Heart left ventricle (tissue), 16 donors: Measurements from ENCODE around the gene CNTNAP3. TPM values are rescaled to one million over a fixed set of nuclear protein-coding genes. Genes with fewer than 3 reads are reported as not detected.
"Not testable (repeated sequence)": the region's sequence is repeated elsewhere in the genome, so short reads cannot be mapped to it uniquely, and the experiment has no call there.

Source experiments
- ATAC-seq, 4 donors: fragments of 200-7000 bp; cut with Tn5 transposase; one replicate each; pipeline ENCODE4 v1.9.1; 2020 to 2022; ENCODE audit warnings: moderate library complexity in 4 of 4, mild to moderate bottlenecking in 3 of 4, moderate number of reproducible peaks in 1 of 4
- DNase-seq, 5 donors: peaks; one replicate each; pipeline ENCODE4 v3.0.0-alpha.2; 2020
- H3K27ac ChIP-seq, 12 donors: fragments of 200-600 bp; sonication (generic) in 4 of 12; one replicate each; pipeline versions ENCODE4 v1.5.0 to v1.8.0; 2016 to 2022; ENCODE audit warnings: mild to moderate bottlenecking in 2 of 12
- H3K27me3 ChIP-seq, 9 donors: fragments of 200-600 bp; sonication (generic) in 2 of 9; one replicate each; pipeline versions ENCODE4 v1.5.1 to v1.8.0; 2016 to 2022; ENCODE audit warnings: mild to moderate bottlenecking in 3 of 9
- H3K36me3 ChIP-seq, 9 donors: fragments of 200-600 bp; sonication (generic) in 2 of 9; one replicate each; pipeline versions ENCODE4 v1.5.0 to v1.8.0; 2018 to 2022; ENCODE audit warnings: mild to moderate bottlenecking in 2 of 9
- H3K4me1 ChIP-seq, 12 donors: fragments of 200-600 bp; sonication (generic) in 4 of 12; one replicate each; pipeline versions ENCODE4 v1.5.0 to v1.8.0; 2016 to 2022; ENCODE audit warnings: mild to moderate bottlenecking in 3 of 12
- H3K4me3 ChIP-seq, 12 donors: fragments of 200-600 bp; sonication (generic) in 4 of 12; one replicate each; pipeline versions ENCODE4 v1.5.0 to v1.8.0; 2017 to 2022; ENCODE audit warnings: mild to moderate bottlenecking in 9 of 12, moderate library complexity in 4 of 12
- H3K9me3 ChIP-seq, 12 donors: fragments of 200-600 bp; sonication (generic) in 4 of 12; one replicate each; pipeline versions ENCODE4 v1.5.0 to v1.8.0; 2016 to 2022; ENCODE audit warnings: mild to moderate bottlenecking in 1 of 12
- CTCF ChIP-seq, 12 donors: fragments of 200-600 bp; sonication (generic) in 4 of 12; IDR thresholded peaks; one replicate each; pipeline versions ENCODE4 v1.5.0 to v1.8.0; 2018 to 2022; ENCODE audit warnings: antibody characterized with exemption in 12 of 12, mild to moderate bottlenecking in 5 of 12
- POLR2A ChIP-seq, 2 donors: fragments of 450-650 bp; IDR thresholded peaks; one replicate each; pipeline ENCODE4 v1.6.1; 2017; ENCODE audit warnings: antibody characterized with exemption in 2 of 2, mild to moderate bottlenecking in 2 of 2, moderate library complexity in 2 of 2
- WGBS, 4 donors: extraction: QIAGEN DNeasy Blood & Tissue Kit in 2 of 4; methylation state at CpG; one replicate each; pipeline versions ENCODE4 v1.1.5 to v1.1.7; 2013 to 2018; 5-methylcytosine and 5-hydroxymethylcytosine counted together
- intact Hi-C, 10 donors: fragments of 100-400 bp; cut with DNase I; formaldehyde crosslinking; loops; one replicate each; pipeline versions ENCODE4 v1.11.1 to v1.14.2; 2022
- polyA plus RNA-seq, 2 donors: library from polyadenylated mRNA; stranded (reverse); fragments of 200-250 nt; gene quantifications; one replicate each; pipeline ENCODE4 v1.2.3, GENCODE V29; 2013
- total RNA-seq, 9 donors: library from RNA; depleted of rRNA in 2 of 9; stranded (reverse); fragments of >200 nt in 2 of 9; fragmentation: NEBNext Ultra II Directional in 3 of 9; extraction: Animal tissue kit (Norgen Biotek cat#: 25700) in 3 of 9; gene quantifications; one replicate each; pipeline versions ENCODE4 v1.1.0 to v1.2.4, GENCODE V29; 2016 to 2023
- donor health status: ischemic (EF 13 %, LVEDD 7.1; RV severe dilation, severe dysfunction).
- donor health status: healthy with polysubstance abuse.
- donor health status: DM: no; HTN: yes; CAD: no.
- donor health status: DM: no; HTN: no; CAD: no.
- donor health status: ischemic (EF 25% LVEDD 6.9; RV normal size, moderate dysfunction).
- donor health status: ischemic (EF 25% LVEDD 5.7; RV mildly dilated, moderate dysfunction).
- donor health status: healthy.
- donor health status: DM: yes; HTN: yes; CAD: no.
- donor health status: ischemic (EF 35%, LVEDD 5.7; RV mildly dilated, moderate dysfunction).
- donor health status: nonischemic (EF 11% LVEDD 7.7; RV severe dilation, severe dysfunction).
- donor health status: DM: yes; HTN: yes; CAD: no.
- donor health status: PGD.
- donor health status: ischemic (EF 29% LVEDD 5.4; RV normal size, mild dysfunction).
- donor health status: nonischemic (EF 23%, LVEDD 6.1; RV moderate dilation, normal function).

CNTNAP3 gene
- total and polyA plus RNA-seq, 11 donors, result 1.8 to 12.4 (median 7.5) TPM

- H3K4me1 ChIP-seq, H3K36me3 ChIP-seq, H3K4me3 ChIP-seq, H3K27me3 ChIP-seq, H3K9me3 ChIP-seq, H3K27ac ChIP-seq, DNase-seq, ATAC-seq, intact Hi-C loops: not testable (repeated sequence)
- WGBS, 4 donors, result no CpG with 5 or more reads among the region's 3 CpGs
Observed at GRCh38 chr9:39157714-39158113, 130.3 kb downstream of the CNTNAP3 start.

DNA sequence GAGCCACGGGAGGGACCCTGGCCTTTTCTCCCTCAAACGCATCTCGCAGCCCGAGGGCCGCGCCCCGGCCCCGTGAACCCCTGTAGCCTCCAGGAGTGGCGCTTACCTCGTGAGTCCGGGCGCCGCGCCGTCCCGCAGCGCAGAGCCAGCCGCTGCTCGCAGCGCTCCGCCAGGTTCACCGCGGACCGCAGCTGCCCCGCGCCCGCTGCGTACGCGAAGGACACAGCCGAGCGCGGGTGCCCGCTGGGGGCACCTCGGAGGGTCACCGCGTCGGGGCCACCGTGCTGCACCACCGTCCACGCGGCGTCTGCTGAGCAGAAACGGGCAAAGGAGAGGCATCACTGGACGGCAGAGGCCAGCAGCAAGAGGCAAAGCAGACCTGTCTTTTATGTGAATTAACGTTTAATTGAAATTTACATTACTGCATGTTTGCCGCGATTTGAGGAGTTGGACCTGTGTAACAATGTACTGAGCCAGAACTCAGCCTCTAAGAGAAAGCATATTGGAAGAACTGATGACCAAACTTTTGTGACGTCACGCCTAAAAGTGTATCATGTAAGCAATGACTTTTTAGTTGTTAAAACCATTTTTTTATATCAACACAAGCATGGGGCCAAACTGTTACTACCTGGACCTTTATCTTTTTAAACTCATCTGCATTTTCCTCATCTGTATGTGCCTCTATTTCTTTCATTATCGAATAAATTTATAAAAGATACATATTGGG is 155.0 kb downstream of the CNTNAP3 start:
- H3K4me3 ChIP-seq, H3K9me3 ChIP-seq, ATAC-seq, H3K27ac ChIP-seq, H3K27me3 ChIP-seq, intact Hi-C loops, H3K4me1 ChIP-seq, H3K36me3 ChIP-seq: not testable (repeated sequence)
- peak in 1 of 5 donors; percentile 19 for DNase-seq
- 41 to 80% (median 64%) methylated on average over 7 to 50 of the region's 51 CpGs for WGBS, 4 donors

GRCh38 chr9:39121401-39121800 is 166.6 kb downstream of the CNTNAP3 start:
- H3K27ac ChIP-seq, H3K9me3 ChIP-seq, intact Hi-C loops, H3K27me3 ChIP-seq, H3K4me1 ChIP-seq, H3K4me3 ChIP-seq, ATAC-seq, DNase-seq, H3K36me3 ChIP-seq: not testable (repeated sequence)
- 3 to 18% (median 13%) methylated on average over 1 to 2 of the region's 2 CpGs for WGBS, 4 donors

- H3K4me3 ChIP-seq, H3K36me3 ChIP-seq, DNase-seq, ATAC-seq, H3K4me1 ChIP-seq, H3K27me3 ChIP-seq, intact Hi-C loops, H3K27ac ChIP-seq, H3K9me3 ChIP-seq: not testable (repeated sequence)
Observed at GRCh38 chr9:39111746-39112145, 176.2 kb downstream of the CNTNAP3 start.

GRCh38 chr9:39108145-39108544 is 179.8 kb downstream of the CNTNAP3 start:
- Histone ChIP-seq H3K36me3 (no peaks in the 10 kb centered on the region), H3K9me3 (no peaks in the 10 kb centered on the region), H3K27me3 (no peaks in the 10 kb centered on the region), H3K4me1 (no peaks in the 10 kb centered on the region), H3K27ac (no peak overlapping the region), H3K4me3 (no peak overlapping the region)
- ATAC-seq, result no peak
- 90 to 93% (median 91%) methylated on average over 9 of the region's 9 CpGs for WGBS, 4 donors
- no peak for DNase-seq
- TF ChIP-seq CTCF (IDR thresholded peaks at IDR 0.05), result no peak
- TF ChIP-seq POLR2A (IDR thresholded peaks at IDR 0.05), result no peak
- intact Hi-C loops, result no loop called here

DNA sequence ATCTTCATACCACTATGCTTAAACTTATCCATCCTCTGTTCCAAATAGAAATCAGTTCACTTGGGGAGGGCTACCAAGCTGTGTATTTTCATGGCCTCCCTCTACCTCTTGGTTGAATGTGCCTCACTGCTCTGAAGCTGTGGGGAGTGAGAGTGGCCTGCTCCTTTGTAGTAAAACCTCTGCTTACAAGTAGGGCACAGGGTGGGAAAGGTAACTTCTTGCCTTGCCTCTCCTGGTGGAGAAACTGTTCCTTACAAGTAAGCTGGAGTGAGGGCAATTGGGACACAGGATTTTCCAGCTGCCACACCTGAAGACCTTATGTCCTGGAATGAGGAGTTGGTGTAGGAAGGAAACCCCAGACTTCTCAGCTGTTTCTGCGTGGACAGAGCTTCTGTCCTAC is 190.8 kb downstream of the CNTNAP3 start:
- WGBS, 4 donors, result 79 to 89% (median 85%) methylated on average over 1 of the region's 1 CpG; no CpG with 5 or more reads in 1 of the 4 donors
- H3K27ac ChIP-seq, H3K36me3 ChIP-seq, H3K27me3 ChIP-seq, H3K4me3 ChIP-seq, DNase-seq, ATAC-seq, H3K4me1 ChIP-seq, intact Hi-C loops, H3K9me3 ChIP-seq: not testable (repeated sequence)

DNA sequence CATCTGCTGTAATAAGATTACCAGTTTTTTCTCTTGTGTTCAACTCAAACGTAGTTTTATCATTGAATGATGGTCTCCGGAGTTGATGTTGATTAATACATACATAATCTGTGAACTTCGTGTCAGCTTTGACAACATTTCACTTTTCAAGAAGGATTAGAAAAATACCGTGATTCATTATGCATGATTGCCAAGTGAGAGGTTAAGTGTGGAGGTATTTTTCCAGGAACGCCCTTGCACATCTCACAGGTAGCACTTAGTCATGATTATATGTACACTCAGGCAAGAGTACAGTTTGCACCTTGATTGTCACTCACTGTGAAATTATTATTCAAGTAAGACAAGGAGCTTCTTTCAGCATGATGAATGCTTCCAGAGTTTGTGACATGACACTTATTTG is 202.7 kb downstream of the CNTNAP3 start:
- 82 to 83% (median 83%) methylated on average over 5 of the region's 5 CpGs for WGBS, 4 donors
- H3K4me3 ChIP-seq, intact Hi-C loops, H3K9me3 ChIP-seq, H3K36me3 ChIP-seq, H3K4me1 ChIP-seq, ATAC-seq, DNase-seq, H3K27me3 ChIP-seq, H3K27ac ChIP-seq: not testable (repeated sequence)

DNA sequence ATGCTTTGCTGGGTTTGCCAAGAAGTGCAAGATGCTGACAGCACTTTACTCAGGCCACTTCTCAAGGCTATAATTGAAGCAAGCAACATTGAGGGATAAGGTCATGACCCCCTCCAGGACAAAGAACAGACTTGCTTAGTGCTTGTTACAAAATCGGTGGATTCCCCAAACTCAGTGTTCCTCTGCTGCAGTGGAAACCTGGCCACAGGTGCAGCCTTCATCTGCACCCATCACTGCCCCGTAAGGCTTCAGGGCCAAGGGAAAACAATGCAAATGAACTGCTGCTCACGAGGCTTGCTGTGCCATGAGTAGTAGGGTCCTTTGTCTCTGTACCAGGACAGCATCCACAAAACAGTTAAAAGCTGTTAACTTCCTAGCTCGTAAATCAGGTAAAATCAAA is 205.4 kb downstream of the CNTNAP3 start:
- H3K27ac ChIP-seq, intact Hi-C loops, H3K9me3 ChIP-seq, H3K36me3 ChIP-seq, H3K4me3 ChIP-seq, H3K27me3 ChIP-seq, H3K4me1 ChIP-seq: not testable (repeated sequence)
- DNase-seq (peak in 1 of 5 donors; percentile 28), ATAC-seq (peak in 1 of 4 donors; percentile 33)
- WGBS, 4 donors, result 61 to 70% (median 67%) methylated on average over 4 of the region's 4 CpGs

DNA sequence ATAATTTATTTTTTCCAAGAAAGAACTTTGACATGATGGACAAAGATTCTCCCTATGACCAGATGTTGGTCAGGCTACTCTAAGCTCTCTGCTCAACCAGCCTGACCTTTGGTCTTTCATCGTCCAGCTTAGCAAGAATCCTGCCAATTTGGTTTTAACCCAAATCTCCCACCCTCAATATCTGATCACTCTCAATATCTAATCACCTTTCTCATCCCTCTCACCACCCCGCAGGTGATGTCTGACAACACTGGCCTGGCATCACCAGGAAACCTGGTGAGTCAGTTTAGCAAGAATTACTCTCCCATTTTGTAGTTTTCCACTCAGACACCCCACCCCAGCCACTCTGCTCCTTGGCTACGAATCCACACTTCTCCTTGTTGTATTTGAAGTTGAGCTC is 207.9 kb downstream of the CNTNAP3 start:
- intact Hi-C loops, H3K27ac ChIP-seq, ATAC-seq, H3K9me3 ChIP-seq, H3K27me3 ChIP-seq, DNase-seq, H3K4me3 ChIP-seq, H3K4me1 ChIP-seq, H3K36me3 ChIP-seq: not testable (repeated sequence)
- 48 to 72% (median 56%) methylated on average over 3 of the region's 3 CpGs for WGBS, 4 donors
